ENCODE results near the gene ROR1. TPM values are rescaled to one million over a fixed set of nuclear protein-coding genes. Genes with fewer than 3 reads are reported as not detected.

Gene ROR1
- total RNA-seq, 4 donors from 2014 or later: 0.73 to 2.6 (median 1.4) TPM

GRCh38 chr1:63836830-63837229 lies 63.0 kb downstream of the ROR1 start:
- no peak for TF ChIP-seq CTCF (IDR thresholded peaks at IDR 0.05)
- TF ChIP-seq POLR2A (IDR thresholded peaks at IDR 0.05): no peak
- WGBS, 2 donors: 79 to 90% methylated on average over 5 of the region's 5 CpGs
- no peak overlapping the region for H3K4me3 ChIP-seq (replicated peaks in 1 of 3)
- H3K4me1 ChIP-seq: no peaks in the 10 kb centered on the region
- H3K9me3 ChIP-seq: no peaks in the 10 kb centered on the region
- no peak for DNase-seq
- no peaks in the 10 kb centered on the region for H3K36me3 ChIP-seq
- intact Hi-C loops (cut with DNase I): no loop called here
- H3K27ac ChIP-seq: no peak overlapping the region
- H3K27me3 ChIP-seq: no peaks in the 10 kb centered on the region

- Histone ChIP-seq H3K27ac (no peak overlapping the region), H3K4me3 (replicated peaks in 1 of 3) (no peak overlapping the region), H3K27me3 (no peaks in the 10 kb centered on the region), H3K4me1 (no peaks in the 10 kb centered on the region), H3K9me3 (no peaks in the 10 kb centered on the region), H3K36me3 (no peaks in the 10 kb centered on the region)
- TF ChIP-seq CTCF (IDR thresholded peaks at IDR 0.05): no peak
- no peak for TF ChIP-seq POLR2A (IDR thresholded peaks at IDR 0.05)
- DNase-seq: no peak
- intact Hi-C loops (cut with DNase I): no loop called here
- 27 to 33% methylated on average over 3 to 6 of the region's 7 CpGs for WGBS, 2 donors
Measured at GRCh38 chr1:63843010-63843409, 69.2 kb downstream of the ROR1 start.

- Histone ChIP-seq H3K4me1 (no peaks in the 10 kb centered on the region), H3K27me3 (no peaks in the 10 kb centered on the region), H3K4me3 (replicated peaks in 1 of 3) (no peak overlapping the region), H3K9me3 (no peaks in the 10 kb centered on the region), H3K27ac (no peak overlapping the region), H3K36me3 (no peaks in the 10 kb centered on the region)
- TF ChIP-seq POLR2A (IDR thresholded peaks at IDR 0.05) (no peak), CTCF (IDR thresholded peaks at IDR 0.05) (no peak)
- intact Hi-C loops (cut with DNase I): no loop called here
- DNase-seq: no peak
- 69 to 79% methylated on average over 2 of the region's 2 CpGs for WGBS, 2 donors
Measured at GRCh38 chr1:63843884-63844283, 70.1 kb downstream of the ROR1 start.

GRCh38 chr1:63845346-63845745 lies 71.5 kb downstream of the ROR1 start:
- intact Hi-C loops (cut with DNase I): no loop called here
- WGBS, 2 donors: 89% methylated on average over 1 of the region's 1 CpG

More at GRCh38 chr1:63845346-63845745, 71.5 kb downstream of the ROR1 start:
- no peaks in the 10 kb centered on the region for H3K27me3 ChIP-seq
- no peaks in the 10 kb centered on the region for H3K36me3 ChIP-seq
- no peak overlapping the region for H3K27ac ChIP-seq
- TF ChIP-seq CTCF (IDR thresholded peaks at IDR 0.05) (no peak), POLR2A (IDR thresholded peaks at IDR 0.05) (no peak)
- no peaks in the 10 kb centered on the region for H3K4me1 ChIP-seq
- no peak overlapping the region for H3K4me3 ChIP-seq (replicated peaks in 1 of 3)
- no peak for DNase-seq
- no peaks in the 10 kb centered on the region for H3K9me3 ChIP-seq

Measured in thyroid gland (tissue), 4 donors.